Ureter (tissue), 1 donor: ENCODE results near the gene DBET. TPM values are rescaled to one million over a fixed set of nuclear protein-coding genes. Genes with fewer than 3 reads are reported as not detected.
"Not testable (repeated sequence)": the region's sequence is repeated elsewhere in the genome, so short reads cannot be mapped to it uniquely, and the experiment has no call there.

Experiments used
- DNase-seq: peaks from one replicate; pipeline ENCODE4 v3.0.0-alpha.2; 2020; ENCODE audit warnings: low spot score
- total RNA-seq: library from RNA; stranded (reverse); gene quantifications from one replicate; pipeline ENCODE4 v1.2.4, GENCODE V29; 2023
- donor health status: DM: yes; HTN: yes; CAD: no.

DBET gene
- total RNA-seq, 1 donor from 2014 or later = 0.26 TPM

DNA sequence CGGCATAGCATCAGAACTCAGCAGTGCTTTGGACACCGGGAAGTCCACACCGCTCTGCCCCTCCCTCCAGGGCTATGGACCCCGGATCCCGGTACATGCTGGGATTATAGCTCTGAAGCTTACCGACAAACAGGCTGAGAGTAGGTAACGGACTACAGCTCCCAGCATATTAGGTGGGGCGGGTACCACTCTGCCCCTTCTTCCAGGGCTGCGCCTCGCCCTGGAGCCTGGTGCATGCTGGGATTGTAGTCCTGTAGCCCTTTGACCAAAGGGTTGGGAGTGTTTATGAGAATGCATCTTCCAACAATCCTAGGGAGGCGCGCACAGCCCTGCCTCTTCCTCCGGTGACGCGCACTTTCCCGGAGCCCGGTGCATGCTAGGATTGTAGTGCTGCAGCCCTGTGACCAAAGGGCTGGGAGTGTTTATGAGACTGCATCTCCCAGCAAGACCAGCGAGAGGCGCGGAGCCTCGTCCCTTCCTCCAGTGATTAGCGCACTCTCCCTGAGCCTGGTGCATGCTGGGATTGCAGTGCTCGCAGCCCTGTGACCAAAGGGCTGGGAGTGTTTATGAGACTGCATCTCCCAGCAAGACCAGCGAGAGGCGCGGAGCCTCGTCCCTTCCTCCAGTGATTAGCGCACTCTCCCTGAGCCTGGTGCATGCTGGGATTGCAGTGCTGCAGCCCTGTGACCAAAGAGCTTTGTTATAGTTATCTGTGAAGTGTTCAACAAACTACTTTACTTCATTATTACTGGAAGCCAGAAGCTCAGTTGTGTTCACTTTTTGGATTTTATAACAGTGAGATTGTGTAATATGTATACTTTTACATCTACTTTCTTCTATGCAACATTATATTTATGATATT lies 14.7 kb upstream of the DBET start:
- not testable (repeated sequence) for DNase-seq

DNA sequence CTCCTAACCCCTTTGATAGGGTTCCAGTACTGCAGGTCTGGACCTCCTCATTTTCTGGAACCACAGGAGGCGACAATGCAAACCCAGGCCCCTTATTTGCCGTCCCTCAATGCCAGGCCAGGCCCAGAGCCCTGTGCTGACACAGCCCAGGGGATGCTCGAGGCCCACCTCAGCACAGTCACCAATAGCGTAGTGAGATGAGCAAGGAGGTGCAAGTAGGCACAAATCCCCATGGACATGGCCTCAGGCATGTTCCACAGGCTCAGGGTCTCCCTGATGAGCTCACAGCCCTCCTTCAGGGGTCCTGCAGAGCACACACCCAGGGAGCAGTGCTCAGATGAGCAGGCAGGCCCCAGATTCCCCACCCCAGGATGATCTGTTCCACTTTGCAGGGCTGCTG lies 5.3 kb upstream of the DBET start:
- not testable (repeated sequence) for DNase-seq

DNA sequence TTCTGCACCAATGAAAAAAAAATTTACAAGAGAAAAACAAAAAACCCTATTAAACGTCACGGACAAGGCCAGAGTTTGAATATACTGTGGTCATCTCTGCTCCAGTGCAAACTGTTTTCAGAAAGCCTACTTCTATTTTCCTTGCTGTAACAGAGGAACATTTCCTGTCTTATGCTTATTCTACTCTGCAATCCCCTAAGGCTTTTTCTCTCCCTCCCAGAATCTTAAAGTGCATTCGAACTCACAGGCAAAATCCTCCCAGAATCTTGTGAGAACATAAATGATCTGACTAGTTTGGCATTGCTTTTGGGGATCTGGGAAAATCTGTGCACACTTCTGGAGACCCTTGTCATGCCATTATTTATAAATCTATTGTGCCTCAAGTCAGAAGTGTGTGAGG lies 503 bp downstream of the DBET start:
- DNase-seq = not testable (repeated sequence)

DNA sequence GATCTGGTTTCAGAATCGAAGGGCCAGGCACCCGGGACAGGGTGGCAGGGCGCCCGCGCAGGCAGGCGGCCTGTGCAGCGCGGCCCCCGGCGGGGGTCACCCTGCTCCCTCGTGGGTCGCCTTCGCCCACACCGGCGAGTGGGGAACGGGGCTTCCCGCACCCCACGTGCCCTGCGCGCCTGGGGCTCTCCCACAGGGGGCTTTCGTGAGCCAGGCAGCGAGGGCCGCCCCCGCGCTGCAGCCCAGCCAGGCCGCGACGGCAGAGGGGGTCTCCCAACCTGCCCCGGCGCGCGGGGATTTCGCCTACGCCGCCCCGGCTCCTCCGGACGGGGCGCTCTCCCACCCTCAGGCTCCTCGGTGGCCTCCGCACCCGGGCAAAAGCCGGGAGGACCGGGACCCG lies 4.0 kb downstream of the DBET start:
- DNase-seq = not testable (repeated sequence)

DNA sequence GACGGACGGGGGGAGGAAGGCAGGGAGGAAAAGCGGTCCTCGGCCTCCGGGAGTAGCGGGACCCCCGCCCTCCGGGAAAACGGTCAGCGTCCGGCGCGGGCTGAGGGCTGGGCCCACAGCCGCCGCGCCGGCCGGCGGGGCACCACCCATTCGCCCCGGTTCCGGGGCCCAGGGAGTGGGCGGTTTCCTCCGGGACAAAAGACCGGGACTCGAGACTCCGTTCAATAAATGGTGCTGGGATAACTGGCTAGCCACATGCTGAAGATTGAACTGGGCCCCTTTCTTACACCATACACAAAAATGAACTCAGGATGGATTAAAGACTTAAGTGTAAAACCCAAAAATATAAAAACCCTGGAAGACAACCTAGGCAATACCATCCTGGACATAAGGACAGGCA lies 28.8 kb downstream of the DBET start:
- DNase-seq = not testable (repeated sequence)

DNA sequence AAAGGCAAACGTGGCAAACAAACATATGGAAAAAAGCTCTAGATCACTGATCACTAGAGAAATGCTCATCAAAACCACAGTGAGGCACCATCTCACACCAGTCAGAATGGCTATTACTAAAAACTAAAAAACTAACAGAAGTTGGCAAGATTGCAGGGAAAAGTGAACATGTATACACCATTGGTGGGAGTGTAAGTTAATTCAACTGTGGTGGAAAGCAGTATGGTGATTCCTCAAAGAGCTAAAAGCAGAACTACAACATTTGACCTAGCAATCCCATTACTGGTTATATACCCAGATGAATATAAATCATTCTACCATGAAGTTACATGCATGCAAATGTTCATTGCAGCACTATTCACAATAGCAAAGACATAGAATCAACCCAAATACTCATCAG lies 29.7 kb downstream of the DBET start:
- DNase-seq = not testable (repeated sequence)

DNA sequence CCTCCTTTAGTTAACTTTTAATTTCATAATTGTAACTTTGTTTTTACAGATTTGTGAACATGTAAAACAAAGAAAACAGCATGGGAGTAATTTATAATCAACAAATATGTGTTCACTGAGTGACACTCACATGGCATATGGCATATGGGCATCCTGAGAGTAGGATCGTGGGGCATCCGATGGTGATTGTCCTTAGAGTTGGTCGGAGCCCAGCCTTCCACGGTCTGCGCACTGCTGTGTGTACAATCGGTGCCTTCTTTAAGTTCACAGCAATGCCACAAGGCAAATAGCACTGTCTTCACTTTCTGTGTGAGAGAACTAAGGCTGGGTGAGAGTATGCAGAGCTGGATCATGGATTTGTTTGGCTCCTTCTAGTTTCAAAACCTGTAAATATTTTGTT lies 31.0 kb downstream of the DBET start:
- not testable (repeated sequence) for DNase-seq

DNA sequence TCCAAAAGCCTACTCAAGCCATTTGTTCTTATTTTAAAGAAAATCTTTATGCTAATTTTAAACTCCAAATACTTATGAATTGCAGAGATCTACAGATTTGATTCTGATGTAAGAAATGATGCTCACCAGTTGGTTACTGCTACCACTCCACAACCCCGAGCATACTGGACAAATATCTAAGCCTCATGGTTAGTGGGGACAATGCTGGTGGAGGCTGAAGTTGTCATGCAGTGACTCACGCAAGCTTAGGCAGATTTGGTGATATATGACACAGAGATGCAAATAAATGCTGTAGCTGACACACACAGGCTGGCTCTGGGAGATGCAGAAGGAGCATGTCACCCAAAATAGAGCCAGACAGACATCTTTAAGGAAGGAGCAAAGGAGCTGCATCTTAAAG lies 35.3 kb downstream of the DBET start:
- DNase-seq = not testable (repeated sequence)

DNA sequence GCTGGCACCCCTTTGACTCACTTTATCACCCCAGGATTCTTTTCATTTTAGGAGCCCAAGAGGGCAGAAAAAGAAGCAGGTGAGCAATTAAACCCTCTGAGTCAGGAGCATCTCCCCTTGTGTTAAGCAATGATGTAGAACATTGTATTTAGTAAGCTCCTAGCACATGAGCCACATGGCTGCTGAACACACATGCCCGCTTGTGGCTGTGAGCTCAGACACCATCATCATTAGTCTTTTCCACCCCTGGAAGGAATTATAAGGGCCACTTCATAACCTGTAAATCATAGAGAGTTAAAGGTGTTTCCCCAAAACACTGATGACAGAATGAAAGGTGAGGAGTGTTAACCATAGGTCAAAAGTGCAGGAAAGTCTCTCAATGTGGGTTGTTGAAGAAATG lies 37.2 kb downstream of the DBET start:
- DNase-seq = not testable (repeated sequence)

DNA sequence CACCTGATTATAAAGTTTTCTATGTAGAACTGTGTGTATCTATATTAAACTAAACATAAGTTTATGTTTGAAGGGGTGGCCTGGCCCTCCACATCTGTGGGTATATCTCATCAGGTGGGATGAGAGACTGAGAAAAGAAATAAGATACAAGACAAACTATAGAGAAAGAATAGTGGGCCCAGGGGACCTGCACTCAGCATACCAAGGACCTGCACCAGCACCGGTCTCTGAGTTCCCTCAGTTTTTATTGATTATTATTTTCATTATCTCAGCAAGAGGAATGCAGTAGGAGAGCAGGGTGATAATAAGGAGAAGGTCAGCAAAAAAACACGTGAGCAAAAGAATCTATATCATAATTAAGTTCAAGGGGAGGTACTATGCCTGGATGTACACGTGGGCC lies 41.9 kb downstream of the DBET start:
- DNase-seq = not testable (repeated sequence)

DNA sequence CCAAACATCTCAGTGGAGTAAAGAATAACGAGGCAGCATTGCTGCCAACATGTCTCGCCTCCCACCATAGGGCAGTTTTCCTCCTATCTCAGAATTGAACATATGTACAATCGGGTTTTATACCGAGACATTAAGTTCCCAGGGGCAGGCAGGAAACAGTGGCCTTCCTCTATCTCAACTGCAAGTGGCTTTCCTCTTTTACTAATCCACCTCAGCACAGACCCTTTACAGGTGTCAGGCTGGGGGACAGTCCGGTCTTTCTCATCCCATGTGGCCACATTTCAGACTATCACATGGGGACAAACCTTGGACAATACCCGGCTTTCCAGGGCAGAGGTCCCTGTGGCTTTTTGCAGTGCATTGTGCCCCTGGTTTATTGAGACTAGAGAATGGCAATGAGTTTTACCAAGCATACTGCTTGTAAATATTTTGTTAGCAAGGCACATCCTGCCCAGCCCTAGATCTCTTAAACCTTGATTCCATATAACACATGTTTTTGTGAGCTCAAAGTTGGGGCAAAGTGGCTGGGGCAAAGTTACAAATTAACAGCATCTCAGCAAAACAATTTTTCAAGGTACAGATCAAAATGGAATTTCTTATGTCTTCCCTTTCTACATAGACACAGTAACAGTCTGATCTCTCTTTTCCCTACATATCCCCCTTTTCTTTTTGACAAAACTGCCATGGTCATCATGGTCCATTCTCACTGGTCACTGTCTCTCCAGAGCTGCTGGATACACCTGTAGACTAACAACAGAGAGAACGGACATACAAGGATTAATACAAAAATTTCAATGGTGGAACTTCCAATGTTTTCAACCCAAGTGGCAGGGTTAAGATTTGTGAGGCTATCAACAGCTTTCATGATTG lies 42.5 kb downstream of the DBET start:
- peak; percentile 41 for DNase-seq

DNA sequence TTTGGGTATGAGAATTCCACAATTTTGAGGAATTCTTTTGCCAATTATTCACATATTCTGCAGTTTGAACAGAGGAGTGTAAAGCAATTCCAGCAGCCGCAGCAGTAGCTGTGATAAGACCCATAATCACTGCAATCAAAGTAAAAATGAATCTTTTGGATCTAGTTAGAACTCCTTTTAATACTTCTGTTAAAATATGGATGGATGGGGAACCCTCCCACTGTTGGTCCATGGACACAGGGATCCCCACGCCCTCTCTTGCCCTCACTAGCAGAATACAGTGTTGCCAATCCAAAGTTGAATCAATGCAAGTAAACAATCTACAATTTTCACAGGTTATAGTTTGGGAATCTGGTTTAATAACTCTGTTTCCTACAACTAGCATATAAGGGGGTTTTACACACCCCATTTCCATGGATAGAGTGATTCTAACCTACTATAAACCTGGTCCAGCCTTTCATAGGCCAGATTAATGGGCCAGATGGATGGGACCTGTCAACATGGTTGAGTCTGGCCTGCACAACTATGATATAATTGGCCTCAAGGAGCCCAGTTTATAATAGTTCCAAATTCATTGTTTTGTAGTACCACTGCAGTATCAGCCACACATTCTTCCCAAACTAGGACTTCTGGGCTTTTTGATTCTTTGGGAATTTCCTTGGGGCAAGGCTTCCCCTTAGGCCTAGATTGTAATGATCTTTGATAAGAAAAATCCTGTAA lies 43.6 kb downstream of the DBET start:
- DNase-seq = peak; percentile 43

DNA sequence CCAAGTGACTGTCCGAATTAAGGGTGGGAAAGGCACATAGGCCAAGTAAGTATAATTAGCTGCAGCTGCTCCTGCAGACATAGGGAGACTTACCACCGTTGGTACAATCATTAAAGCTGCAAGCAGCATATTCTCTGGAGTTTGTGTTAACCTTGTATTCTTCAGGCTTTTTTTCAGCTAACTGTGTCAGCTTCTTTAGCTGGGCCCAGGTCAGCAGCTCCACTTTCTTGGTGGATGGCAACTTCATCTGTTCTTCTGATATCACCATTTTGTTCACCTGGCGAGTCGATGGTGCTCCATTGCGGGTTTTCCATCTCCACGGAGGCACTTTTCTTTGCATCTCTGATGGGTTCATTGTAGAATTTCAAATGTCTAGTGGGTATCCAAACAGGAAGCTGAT lies 44.5 kb downstream of the DBET start:
- DNase-seq = peak; percentile 50

DNA sequence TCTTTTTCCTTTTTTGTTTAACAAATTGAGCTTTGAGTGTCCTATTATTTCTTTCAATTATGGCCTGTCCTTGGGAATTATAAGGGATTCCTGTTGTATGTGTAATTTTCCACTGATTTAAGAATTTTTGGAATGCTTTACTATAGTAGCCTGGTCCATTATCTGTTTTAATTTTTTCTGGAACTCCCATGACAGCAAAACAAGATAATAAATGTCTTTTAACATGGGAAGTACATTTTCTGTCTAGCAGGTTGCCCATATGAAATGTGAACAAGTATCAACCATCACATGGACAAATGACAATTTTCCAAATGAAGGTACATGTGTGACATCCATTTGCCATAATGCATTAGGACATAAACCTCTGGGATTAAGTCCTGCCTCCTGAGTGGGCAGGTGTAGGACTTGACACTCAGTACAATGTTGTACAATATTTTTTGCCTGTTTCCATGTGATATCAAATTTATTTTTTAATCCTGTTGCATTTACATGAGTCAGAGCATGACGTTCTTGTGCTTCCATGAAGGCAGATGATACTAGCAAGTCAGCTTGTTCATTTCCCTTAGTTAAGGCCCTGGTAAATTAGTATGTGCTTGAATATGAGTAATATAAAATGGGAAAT lies 45.2 kb downstream of the DBET start:
- DNase-seq = peak; percentile 40

DNA sequence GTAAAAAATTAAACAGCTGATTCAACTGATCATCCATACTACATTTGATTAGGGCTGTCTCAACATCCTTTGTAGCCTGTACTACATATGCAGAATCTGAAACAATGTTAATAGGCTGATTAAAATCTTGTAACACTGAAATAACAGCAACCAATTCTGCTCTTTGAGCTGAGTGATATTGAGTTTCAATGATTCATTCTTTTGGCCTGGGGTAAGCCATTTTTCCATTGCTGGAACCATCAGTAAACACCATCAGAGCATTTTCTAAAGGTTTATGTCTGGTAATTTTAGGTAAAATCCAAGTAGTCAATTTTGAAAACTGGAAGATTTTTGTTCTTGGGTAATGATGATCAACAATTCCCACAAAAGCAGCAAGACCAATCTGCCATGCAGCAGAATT lies 45.7 kb downstream of the DBET start:
- not testable (repeated sequence) for DNase-seq

DNA sequence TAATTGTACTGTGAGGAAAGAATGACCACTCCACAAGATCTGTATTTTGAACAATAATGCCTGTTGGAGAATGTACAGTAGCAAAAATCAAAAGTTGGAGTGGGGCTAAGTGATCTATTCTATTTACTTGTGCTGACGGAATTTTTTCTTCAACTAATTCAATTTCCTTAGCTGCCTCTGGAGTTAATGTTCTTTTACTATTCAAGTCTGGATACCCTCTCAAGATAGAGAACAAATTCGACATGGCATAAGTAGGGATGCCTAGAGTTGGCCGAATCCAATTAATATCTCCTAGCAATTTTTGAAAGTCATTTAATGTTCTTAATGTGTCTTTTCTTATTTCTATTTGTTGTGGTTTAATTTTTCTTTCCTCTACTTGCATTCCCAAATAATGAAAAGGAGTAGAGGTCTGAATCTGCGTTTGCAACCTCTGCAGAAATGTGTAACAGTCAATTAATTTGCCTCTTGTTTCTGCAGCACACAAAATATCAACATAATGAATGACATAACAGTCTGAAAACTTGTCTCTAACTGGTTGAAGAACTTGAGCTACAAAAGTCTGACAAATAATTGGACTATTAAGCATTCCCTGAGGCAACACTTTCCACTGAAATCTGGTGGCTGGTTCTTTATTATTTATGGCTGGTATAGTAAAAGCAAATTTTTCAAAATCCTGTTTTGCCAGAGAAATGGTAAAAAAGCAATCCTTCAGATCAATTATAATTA lies 46.4 kb downstream of the DBET start:
- not testable (repeated sequence) for DNase-seq

DNA sequence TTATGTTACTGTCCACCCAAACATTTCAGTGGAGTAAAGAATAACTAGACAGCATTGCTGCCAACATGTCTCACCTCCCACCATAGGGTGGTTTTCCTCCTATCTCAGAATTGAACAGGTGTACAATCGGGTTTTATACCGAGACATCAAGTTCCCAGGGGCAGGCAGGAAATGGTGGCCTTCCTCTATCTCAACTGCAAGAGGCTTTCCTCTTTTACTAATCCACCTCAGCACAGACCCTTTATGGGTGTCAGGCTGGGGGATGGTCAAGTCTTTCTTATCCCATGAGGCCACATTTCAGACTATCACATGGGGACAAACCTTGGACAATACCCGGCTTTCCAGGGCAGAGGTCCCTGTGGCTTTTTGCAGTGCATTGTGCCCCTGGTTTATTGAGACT lies 48.6 kb downstream of the DBET start:
- not testable (repeated sequence) for DNase-seq

DNA sequence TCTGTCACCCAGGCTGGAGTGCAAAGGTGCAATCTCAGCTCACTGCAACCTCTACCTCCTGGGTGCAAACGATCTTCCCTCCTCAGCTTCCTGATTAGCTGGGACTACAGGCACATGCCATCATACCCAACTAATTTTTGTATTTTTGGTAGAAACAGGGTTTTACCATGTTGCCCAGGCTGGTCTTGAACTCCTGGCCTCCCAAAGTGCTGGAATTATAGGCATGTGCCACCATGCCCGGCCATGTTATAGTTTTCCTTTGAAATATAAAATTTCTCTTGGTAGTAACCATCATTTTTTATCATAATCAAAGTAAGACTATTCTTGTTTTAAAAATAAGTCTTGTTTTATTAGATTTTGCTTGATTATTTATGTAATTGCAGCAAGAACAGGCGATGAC lies 50.7 kb downstream of the DBET start:
- DNase-seq = not testable (repeated sequence)
